Memory B cell (primary cell): Measurements from ENCODE around the gene JUNB.
A peak's percentile ranks its signal among the peaks of the same experiment; 100 is the strongest.

Source experiments
- ATAC-seq: fragments of 150-1000 bp; cut with Tn5 transposase; 2 replicates; pipeline ENCODE4 v1.10.0; 2021; ENCODE audit warnings: low read depth, mild to moderate bottlenecking, moderate library complexity
- DNase-seq, 2 donors: peaks; one replicate each; pipeline ENCODE4 v3.0.0; 2022; ENCODE audit warnings: low spot score in 2 of 2
- H3K27ac Mint-ChIP-seq: one replicate; pipeline ENCODE4 v1.8.0; 2022; ENCODE audit warnings: mild to moderate bottlenecking, moderate library complexity, mixed read lengths
- H3K27me3 Mint-ChIP-seq: one replicate; pipeline ENCODE4 v1.8.0; 2022; ENCODE audit warnings: mixed read lengths
- H3K36me3 Mint-ChIP-seq: one replicate; pipeline ENCODE4 v1.8.0; 2022; ENCODE audit warnings: mild to moderate bottlenecking, mixed read lengths
- H3K4me1 Mint-ChIP-seq: one replicate; pipeline ENCODE4 v1.8.0; 2022; ENCODE audit warnings: mixed read lengths
- H3K4me3 Mint-ChIP-seq: one replicate; pipeline ENCODE4 v1.8.0; 2022; ENCODE audit warnings: mild to moderate bottlenecking, moderate library complexity, mixed read lengths
- H3K9me3 Mint-ChIP-seq: one replicate; pipeline ENCODE4 v1.8.0; 2022; ENCODE audit warnings: mixed read lengths

JUNB gene

DNA sequence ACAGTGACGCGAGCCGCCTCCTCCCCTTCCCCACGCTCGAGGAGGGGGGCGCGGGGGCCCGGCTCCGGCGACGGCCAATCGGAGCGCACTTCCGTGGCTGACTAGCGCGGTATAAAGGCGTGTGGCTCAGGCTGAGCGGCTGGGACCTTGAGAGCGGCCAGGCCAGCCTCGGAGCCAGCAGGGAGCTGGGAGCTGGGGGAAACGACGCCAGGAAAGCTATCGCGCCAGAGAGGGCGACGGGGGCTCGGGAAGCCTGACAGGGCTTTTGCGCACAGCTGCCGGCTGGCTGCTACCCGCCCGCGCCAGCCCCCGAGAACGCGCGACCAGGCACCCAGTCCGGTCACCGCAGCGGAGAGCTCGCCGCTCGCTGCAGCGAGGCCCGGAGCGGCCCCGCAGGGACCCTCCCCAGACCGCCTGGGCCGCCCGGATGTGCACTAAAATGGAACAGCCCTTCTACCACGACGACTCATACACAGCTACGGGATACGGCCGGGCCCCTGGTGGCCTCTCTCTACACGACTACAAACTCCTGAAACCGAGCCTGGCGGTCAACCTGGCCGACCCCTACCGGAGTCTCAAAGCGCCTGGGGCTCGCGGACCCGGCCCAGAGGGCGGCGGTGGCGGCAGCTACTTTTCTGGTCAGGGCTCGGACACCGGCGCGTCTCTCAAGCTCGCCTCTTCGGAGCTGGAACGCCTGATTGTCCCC is at the start of gene JUNB:
Gene JUNB (plus strand): TSS at position 142 of the 706 bp plus-strand sequence. CDS start 286 bp downstream, at position 428.
- Mint-ChIP-seq H3K9me3 (no peaks in the 10 kb centered on the region), H3K4me3 (peak within 1 kb of the TSS; percentile 96), H3K27me3 (no peaks in the 10 kb centered on the region), H3K36me3 (no peaks in the 10 kb centered on the region), H3K4me1 (peaks cover 38% of the 10 kb centered on the region), H3K27ac (peak within 1 kb of the TSS; percentile 99)
- ATAC-seq (peak; percentile 28), DNase-seq (peak; percentile 99)

GRCh38 chr19:12745166-12745897 is 46.0 kb upstream of the JUNB start:
- Mint-ChIP-seq H3K4me1 (peaks cover 6% of the 10 kb centered on the region), H3K9me3 (peaks cover 5% of the 10 kb centered on the region), H3K27ac (no peak overlapping the region), H3K27me3 (peaks cover 7% of the 10 kb centered on the region), H3K4me3 (no peak overlapping the region), H3K36me3 (peaks cover 35% of the 10 kb centered on the region)
- DNase-seq (no peak), ATAC-seq (no peak)

- Mint-ChIP-seq H3K9me3 (peaks cover 5% of the 10 kb centered on the region), H3K27ac (no peak overlapping the region), H3K4me3 (no peak overlapping the region), H3K4me1 (peaks cover 6% of the 10 kb centered on the region), H3K27me3 (peaks cover 22% of the 10 kb centered on the region), H3K36me3 (peaks cover 23% of the 10 kb centered on the region)
- no peak for DNase-seq
- ATAC-seq, result no peak
Observed at GRCh38 chr19:12748489-12748888, 42.8 kb upstream of the JUNB start.

DNA sequence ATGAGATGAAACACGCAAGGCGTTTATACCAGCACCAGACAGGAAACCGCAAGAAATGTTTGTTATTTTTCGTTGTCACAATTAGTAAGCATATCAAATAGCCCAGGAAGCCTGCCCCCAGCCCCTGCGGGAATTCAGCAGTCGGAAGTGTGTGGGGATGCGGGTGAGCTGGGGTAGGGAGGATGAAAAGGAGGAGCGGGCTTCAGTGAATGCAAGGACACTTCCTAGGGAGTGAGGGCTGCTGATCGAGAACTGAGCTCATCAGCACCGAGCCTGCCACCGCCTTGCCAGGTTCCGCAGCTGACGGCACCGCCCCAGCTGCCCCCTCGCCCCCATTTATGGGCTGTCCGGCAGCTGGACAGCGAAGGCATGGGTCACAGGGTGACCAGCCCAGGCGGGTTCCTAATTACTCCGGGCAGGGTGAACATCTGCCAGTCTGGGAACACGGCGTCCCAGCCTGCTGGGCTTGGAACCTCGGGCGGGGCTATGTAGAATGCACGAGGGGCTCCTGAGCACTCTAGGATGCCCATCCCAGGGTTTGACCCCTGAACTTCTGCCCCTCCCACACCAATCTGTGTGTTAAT is 41.3 kb upstream of the JUNB start:
- ATAC-seq (peak; percentile 44), DNase-seq (no peak)
- H3K27ac Mint-ChIP-seq, result peak overlapping the region; percentile 35
- H3K27me3 Mint-ChIP-seq, result peaks cover 24% of the 10 kb centered on the region
- peak overlapping the region; percentile 64 for H3K4me3 Mint-ChIP-seq
- H3K36me3 Mint-ChIP-seq, result peaks cover 23% of the 10 kb centered on the region
- peaks cover 6% of the 10 kb centered on the region for H3K4me1 Mint-ChIP-seq
- peaks cover 5% of the 10 kb centered on the region for H3K9me3 Mint-ChIP-seq

- Mint-ChIP-seq H3K4me1 (peaks cover 6% of the 10 kb centered on the region), H3K27me3 (peaks cover 30% of the 10 kb centered on the region), H3K4me3 (no peak overlapping the region), H3K9me3 (peaks cover 5% of the 10 kb centered on the region), H3K27ac (no peak overlapping the region), H3K36me3 (peaks cover 18% of the 10 kb centered on the region)
- no peak for DNase-seq
- no peak for ATAC-seq
Observed at GRCh38 chr19:12750851-12751250, 40.4 kb upstream of the JUNB start.

DNA sequence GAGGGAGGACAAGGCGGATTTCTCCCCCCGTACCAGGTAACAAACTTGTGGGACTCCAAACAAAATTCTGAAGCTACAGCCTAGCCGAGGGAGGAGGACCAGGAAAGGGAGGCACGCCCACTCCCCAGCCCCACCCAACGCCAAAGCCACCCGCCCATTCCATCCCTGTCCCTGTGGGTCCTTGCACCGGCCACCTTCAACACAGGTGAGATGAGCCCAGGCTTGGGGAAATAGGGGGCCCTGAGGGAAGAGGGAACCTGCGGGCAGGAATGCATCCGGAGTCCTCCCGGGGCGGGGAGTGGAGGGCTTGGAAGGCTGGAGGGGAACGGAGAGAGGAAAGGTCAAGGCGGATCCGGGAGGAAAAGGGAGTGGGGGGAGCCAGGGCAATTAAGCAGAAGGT is 39.7 kb upstream of the JUNB start, which contains the start of gene BEST2:
Gene BEST2 (plus strand): TSS at position 157 of the 400 bp plus-strand sequence. CDS start 802 bp downstream, outside the sequence.
- Mint-ChIP-seq H3K27me3 (peaks cover 35% of the 10 kb centered on the region), H3K27ac (no peak within 1 kb of the TSS), H3K4me3 (no peak within 1 kb of the TSS), H3K9me3 (peaks cover 5% of the 10 kb centered on the region), H3K36me3 (peaks cover 14% of the 10 kb centered on the region), H3K4me1 (peaks cover 6% of the 10 kb centered on the region)
- DNase-seq (no peak), ATAC-seq (no peak)

DNA sequence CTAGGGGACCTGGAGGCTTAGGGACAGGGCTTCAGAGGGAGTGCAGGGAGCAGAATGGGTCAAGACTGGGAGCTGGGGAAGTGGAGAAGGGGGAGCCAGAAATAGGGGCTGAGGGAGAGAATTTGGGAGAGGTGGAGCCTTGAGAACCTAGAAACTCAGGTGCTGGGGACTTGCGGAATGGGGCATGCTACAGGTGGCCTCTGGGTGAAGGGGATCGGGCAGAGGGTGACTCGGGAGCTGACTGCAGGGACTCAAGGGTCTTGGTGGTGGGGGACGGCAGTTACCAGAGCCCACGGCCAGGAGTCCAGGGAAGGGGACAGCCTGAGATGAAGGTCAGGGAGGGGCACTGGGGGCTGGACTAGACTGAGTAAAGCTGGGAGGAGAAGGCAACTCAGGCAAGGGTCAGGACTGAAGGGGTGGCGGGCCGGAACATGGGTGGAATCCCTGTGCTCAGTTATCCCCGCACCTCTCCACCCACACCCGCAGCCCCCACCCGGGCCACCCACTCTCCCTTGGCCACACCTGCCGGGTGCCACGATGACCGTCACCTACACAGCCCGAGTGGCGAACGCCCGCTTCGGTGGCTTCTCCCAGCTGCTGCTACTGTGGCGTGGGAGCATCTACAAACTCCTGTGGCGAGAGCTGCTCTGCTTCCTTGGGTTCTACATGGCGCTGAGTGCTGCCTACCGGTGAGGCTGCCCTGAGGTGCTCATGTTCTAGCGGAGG is 39.1 kb upstream of the JUNB start:
- Mint-ChIP-seq H3K36me3 (peaks cover 12% of the 10 kb centered on the region), H3K9me3 (peaks cover 5% of the 10 kb centered on the region), H3K4me3 (no peak overlapping the region), H3K4me1 (peaks cover 6% of the 10 kb centered on the region), H3K27ac (no peak overlapping the region), H3K27me3 (peaks cover 35% of the 10 kb centered on the region)
- ATAC-seq (no peak), DNase-seq (no peak)

GRCh38 chr19:12754465-12755196 is 36.7 kb upstream of the JUNB start:
- ATAC-seq (no peak), DNase-seq (no peak)
- peaks cover 5% of the 10 kb centered on the region for H3K4me1 Mint-ChIP-seq
- H3K36me3 Mint-ChIP-seq, result no peaks in the 10 kb centered on the region
- no peak overlapping the region for H3K4me3 Mint-ChIP-seq
- H3K27me3 Mint-ChIP-seq, result peaks cover 33% of the 10 kb centered on the region
- no peak overlapping the region for H3K27ac Mint-ChIP-seq
- no peaks in the 10 kb centered on the region for H3K9me3 Mint-ChIP-seq

- H3K9me3 Mint-ChIP-seq, result no peaks in the 10 kb centered on the region
- no peak for ATAC-seq
- H3K27me3 Mint-ChIP-seq, result peaks cover 23% of the 10 kb centered on the region
- no peaks in the 10 kb centered on the region for H3K36me3 Mint-ChIP-seq
- no peak for DNase-seq
- no peaks in the 10 kb centered on the region for H3K4me1 Mint-ChIP-seq
- no peak overlapping the region for H3K27ac Mint-ChIP-seq
- no peak overlapping the region for H3K4me3 Mint-ChIP-seq
Observed at GRCh38 chr19:12756150-12756883, 35.0 kb upstream of the JUNB start.

DNA sequence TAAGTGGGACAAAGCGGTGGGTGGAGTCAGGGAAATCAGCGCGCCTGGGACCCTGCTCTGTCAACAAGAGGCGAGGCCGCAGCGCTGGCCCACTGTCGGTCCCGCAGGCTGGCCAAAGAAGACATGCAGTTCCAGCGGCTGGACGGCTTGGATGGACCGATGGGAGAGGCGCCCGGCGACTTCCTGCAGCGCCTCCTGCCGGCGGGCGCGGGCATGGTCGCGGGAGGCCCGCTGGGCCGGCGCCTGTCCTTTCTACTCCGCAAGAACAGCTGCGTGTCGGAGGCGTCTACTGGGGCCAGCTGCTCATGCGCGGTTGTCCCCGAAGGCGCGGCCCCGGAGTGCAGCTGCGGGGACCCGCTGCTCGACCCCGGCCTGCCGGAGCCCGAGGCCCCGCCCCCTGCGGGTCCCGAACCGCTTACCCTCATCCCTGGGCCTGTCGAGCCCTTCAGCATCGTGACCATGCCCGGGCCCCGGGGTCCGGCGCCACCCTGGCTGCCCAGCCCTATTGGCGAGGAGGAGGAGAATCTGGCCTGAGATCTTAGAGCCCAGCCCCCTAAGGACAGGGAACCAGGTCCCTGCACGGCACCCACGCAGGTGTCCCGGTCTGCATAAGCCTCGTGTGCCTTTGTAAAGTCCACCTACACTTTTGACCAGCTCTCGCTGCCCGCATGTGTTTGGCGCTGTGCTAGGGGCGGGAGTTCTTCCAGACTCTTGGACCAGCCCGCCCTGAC is 33.6 kb upstream of the JUNB start:
- no peaks in the 10 kb centered on the region for H3K4me1 Mint-ChIP-seq
- DNase-seq, result peak; percentile 63 to 75
- H3K4me3 Mint-ChIP-seq, result peak overlapping the region; percentile 32
- peaks cover 18% of the 10 kb centered on the region for H3K27me3 Mint-ChIP-seq
- peak; percentile 74 for ATAC-seq
- H3K9me3 Mint-ChIP-seq, result no peaks in the 10 kb centered on the region
- H3K36me3 Mint-ChIP-seq, result no peaks in the 10 kb centered on the region
- no peak overlapping the region for H3K27ac Mint-ChIP-seq

DNA sequence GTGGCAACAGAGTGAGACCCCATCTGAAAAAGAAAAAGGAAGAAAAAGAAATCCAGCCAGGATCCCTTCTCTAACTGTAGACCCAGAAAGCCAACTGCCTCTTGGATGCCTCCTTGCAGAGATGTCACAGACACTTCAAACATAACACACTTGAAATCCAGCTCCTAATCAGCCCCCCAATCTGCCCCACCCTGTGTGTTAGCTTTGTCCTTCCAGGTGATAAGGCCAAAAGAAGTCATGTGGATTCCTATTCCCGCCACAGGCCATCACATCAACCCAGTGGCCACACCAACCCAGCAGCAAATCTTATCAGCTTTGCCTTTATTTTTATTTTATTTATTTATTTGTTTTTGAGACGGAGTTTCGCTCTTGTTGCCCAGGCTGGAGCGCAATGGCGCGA is 31.6 kb upstream of the JUNB start:
- ATAC-seq (no peak), DNase-seq (no peak)
- H3K27me3 Mint-ChIP-seq, result peaks cover 13% of the 10 kb centered on the region
- no peaks in the 10 kb centered on the region for H3K9me3 Mint-ChIP-seq
- H3K4me3 Mint-ChIP-seq, result no peak overlapping the region
- H3K4me1 Mint-ChIP-seq, result no peaks in the 10 kb centered on the region
- H3K27ac Mint-ChIP-seq, result no peak overlapping the region
- H3K36me3 Mint-ChIP-seq, result no peaks in the 10 kb centered on the region

DNA sequence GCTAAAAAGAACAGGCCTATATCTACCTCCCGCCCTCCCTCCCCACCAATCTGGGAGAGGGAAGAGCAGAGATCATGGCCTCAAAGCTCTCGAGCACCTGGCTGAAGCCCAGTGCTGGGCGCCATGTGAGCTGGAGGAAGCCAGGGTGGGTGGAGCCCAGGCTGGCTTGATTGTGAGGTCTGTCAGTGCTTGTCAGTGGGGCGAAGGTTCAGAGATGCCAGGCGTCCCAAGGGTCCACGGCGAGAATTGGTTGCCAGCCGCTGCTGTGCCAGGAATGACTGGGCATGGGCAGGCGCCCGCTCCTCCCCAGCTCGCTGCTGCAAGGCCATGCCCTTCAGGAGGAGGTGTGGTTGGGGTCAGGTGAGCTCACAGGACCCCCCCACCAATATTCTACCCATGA is 28.2 kb upstream of the JUNB start:
- Mint-ChIP-seq H3K36me3 (no peaks in the 10 kb centered on the region), H3K4me1 (peaks cover 5% of the 10 kb centered on the region), H3K4me3 (no peak overlapping the region), H3K9me3 (no peaks in the 10 kb centered on the region), H3K27me3 (peaks cover 1% of the 10 kb centered on the region), H3K27ac (no peak overlapping the region)
- ATAC-seq (no peak), DNase-seq (no peak)
